ENCODE results near the gene SHISA2. TPM values are rescaled to one million over a fixed set of nuclear protein-coding genes. Genes with fewer than 3 reads are reported as not detected.
A peak's percentile ranks its signal among the peaks of the same experiment; 100 is the strongest.
"Not testable (repeated sequence)": the region's sequence is repeated elsewhere in the genome, so short reads cannot be mapped to it uniquely, and the experiment has no call there.

SHISA2 gene
- under 1 TPM; 0.26 to 0.27 TPM for total RNA-seq

- peaks cover 25% of the 10 kb centered on the region for H3K4me1 Mint-ChIP-seq
- H3K9me3 Mint-ChIP-seq = no peaks in the 10 kb centered on the region
- peaks cover 25% of the 10 kb centered on the region for H3K27me3 Mint-ChIP-seq
- peak; percentile 33 for DNase-seq
- H3K27ac Mint-ChIP-seq = peak within 1 kb of the TSS; percentile 23
- H3K4me3 Mint-ChIP-seq = peak within 1 kb of the TSS; percentile 64
- H3K36me3 Mint-ChIP-seq = no peaks in the 10 kb centered on the region
Measured at GRCh38 chr13:26051657-26052311, at the start of gene SHISA2. TSS of gene SHISA2 (minus strand) at chr13:26052016. CDS start at chr13:26050975, 1,041 bp downstream.

GRCh38 chr13:26095846-26096610 is 44.2 kb upstream of the SHISA2 start:
- Mint-ChIP-seq H3K4me1 (no peaks in the 10 kb centered on the region), H3K36me3 (no peaks in the 10 kb centered on the region), H3K27me3 (peaks cover 38% of the 10 kb centered on the region), H3K9me3 (no peaks in the 10 kb centered on the region), H3K27ac (no peak overlapping the region), H3K4me3 (no peak overlapping the region)
- DNase-seq = no peak

GRCh38 chr13:26095338-26095737 is 43.5 kb upstream of the SHISA2 start:
- Mint-ChIP-seq H3K27ac (no peak overlapping the region), H3K9me3 (no peaks in the 10 kb centered on the region), H3K4me3 (no peak overlapping the region), H3K4me1 (no peaks in the 10 kb centered on the region), H3K27me3 (peaks cover 38% of the 10 kb centered on the region), H3K36me3 (no peaks in the 10 kb centered on the region)
- no peak for DNase-seq

GRCh38 chr13:26076821-26077220 is 25.0 kb upstream of the SHISA2 start:
- peaks cover 36% of the 10 kb centered on the region for H3K27me3 Mint-ChIP-seq
- H3K9me3 Mint-ChIP-seq, DNase-seq, H3K4me1 Mint-ChIP-seq, H3K27ac Mint-ChIP-seq, H3K36me3 Mint-ChIP-seq, H3K4me3 Mint-ChIP-seq: not testable (repeated sequence)

GRCh38 chr13:26075498-26075897 is 23.7 kb upstream of the SHISA2 start:
- Mint-ChIP-seq H3K4me1 (peaks cover 2% of the 10 kb centered on the region), H3K4me3 (no peak overlapping the region), H3K36me3 (no peaks in the 10 kb centered on the region), H3K27ac (no peak overlapping the region), H3K9me3 (no peaks in the 10 kb centered on the region), H3K27me3 (peaks cover 36% of the 10 kb centered on the region)
- DNase-seq = no peak

- Mint-ChIP-seq H3K27me3 (peaks cover 36% of the 10 kb centered on the region), H3K36me3 (no peaks in the 10 kb centered on the region), H3K27ac (no peak overlapping the region), H3K9me3 (no peaks in the 10 kb centered on the region), H3K4me3 (no peak overlapping the region), H3K4me1 (peaks cover 2% of the 10 kb centered on the region)
- no peak for DNase-seq
Measured at GRCh38 chr13:26074706-26075105, 22.9 kb upstream of the SHISA2 start.

GRCh38 chr13:26072335-26072734 is 20.5 kb upstream of the SHISA2 start:
- not testable (repeated sequence) for H3K27ac Mint-ChIP-seq, H3K4me1 Mint-ChIP-seq, DNase-seq, H3K9me3 Mint-ChIP-seq, H3K36me3 Mint-ChIP-seq, H3K4me3 Mint-ChIP-seq
- H3K27me3 Mint-ChIP-seq = peaks cover 34% of the 10 kb centered on the region

- peaks cover 2% of the 10 kb centered on the region for H3K4me1 Mint-ChIP-seq
- H3K27ac Mint-ChIP-seq = no peak overlapping the region
- DNase-seq = no peak
- H3K36me3 Mint-ChIP-seq = no peaks in the 10 kb centered on the region
- no peaks in the 10 kb centered on the region for H3K9me3 Mint-ChIP-seq
- H3K4me3 Mint-ChIP-seq = no peak overlapping the region
- H3K27me3 Mint-ChIP-seq = peaks cover 33% of the 10 kb centered on the region
Measured at GRCh38 chr13:26071691-26072090, 19.9 kb upstream of the SHISA2 start.

- H3K27me3 Mint-ChIP-seq = peaks cover 24% of the 10 kb centered on the region
- not testable (repeated sequence) for H3K9me3 Mint-ChIP-seq, H3K27ac Mint-ChIP-seq, H3K4me3 Mint-ChIP-seq, H3K4me1 Mint-ChIP-seq, DNase-seq, H3K36me3 Mint-ChIP-seq
Measured at GRCh38 chr13:26069642-26070041, 17.8 kb upstream of the SHISA2 start.

GRCh38 chr13:26068372-26068771 is 16.6 kb upstream of the SHISA2 start:
- not testable (repeated sequence) for DNase-seq, H3K4me1 Mint-ChIP-seq, H3K36me3 Mint-ChIP-seq, H3K4me3 Mint-ChIP-seq, H3K9me3 Mint-ChIP-seq, H3K27ac Mint-ChIP-seq
- peaks cover 15% of the 10 kb centered on the region for H3K27me3 Mint-ChIP-seq

- H3K27me3 Mint-ChIP-seq = peaks cover 13% of the 10 kb centered on the region
- no peak overlapping the region for H3K4me3 Mint-ChIP-seq
- DNase-seq = no peak
- H3K9me3 Mint-ChIP-seq = no peaks in the 10 kb centered on the region
- H3K4me1 Mint-ChIP-seq = peaks cover 2% of the 10 kb centered on the region
- H3K36me3 Mint-ChIP-seq = no peaks in the 10 kb centered on the region
- no peak overlapping the region for H3K27ac Mint-ChIP-seq
Measured at GRCh38 chr13:26067601-26068000, 15.8 kb upstream of the SHISA2 start.

- H3K27me3 Mint-ChIP-seq, H3K9me3 Mint-ChIP-seq, H3K36me3 Mint-ChIP-seq, H3K27ac Mint-ChIP-seq, H3K4me1 Mint-ChIP-seq, H3K4me3 Mint-ChIP-seq, DNase-seq: not testable (repeated sequence)
Measured at GRCh38 chr13:26066492-26066891, 14.7 kb upstream of the SHISA2 start.

- peaks cover 2% of the 10 kb centered on the region for H3K4me1 Mint-ChIP-seq
Measured at GRCh38 chr13:26062853-26063444, 11.1 kb upstream of the SHISA2 start.

GRCh38 chr13:26061947-26062346 is 10.1 kb upstream of the SHISA2 start:
- Mint-ChIP-seq H3K36me3 (no peaks in the 10 kb centered on the region), H3K27me3 (no peaks in the 10 kb centered on the region), H3K9me3 (no peaks in the 10 kb centered on the region), H3K4me1 (peaks cover 2% of the 10 kb centered on the region), H3K27ac (no peak overlapping the region), H3K4me3 (no peak overlapping the region)
- no peak for DNase-seq

More at GRCh38 chr13:26062853-26063444, 11.1 kb upstream of the SHISA2 start:
- H3K9me3 Mint-ChIP-seq = no peaks in the 10 kb centered on the region
- no peaks in the 10 kb centered on the region for H3K36me3 Mint-ChIP-seq
- no peak overlapping the region for H3K27ac Mint-ChIP-seq
- no peaks in the 10 kb centered on the region for H3K27me3 Mint-ChIP-seq
- DNase-seq = peak; percentile 12
- no peak overlapping the region for H3K4me3 Mint-ChIP-seq

GRCh38 chr13:26061256-26061655 is 9.4 kb upstream of the SHISA2 start:
- Mint-ChIP-seq H3K36me3 (no peaks in the 10 kb centered on the region), H3K9me3 (no peaks in the 10 kb centered on the region), H3K4me1 (peaks cover 2% of the 10 kb centered on the region), H3K4me3 (no peak overlapping the region), H3K27ac (no peak overlapping the region), H3K27me3 (no peaks in the 10 kb centered on the region)
- no peak for DNase-seq
